HepG2 (cell line): ENCODE results near the gene NCOA1. TPM values are rescaled to one million over a fixed set of nuclear protein-coding genes. Genes with fewer than 3 reads are reported as not detected.

Experiments
- ATAC-seq: fragments of 200-7000 bp; cut with Tn5 transposase; 3 replicates; pipeline ENCODE4 v1.9.1; 2020; ENCODE audit warnings: mild to moderate bottlenecking, moderate library complexity
- BruUV-seq: library from RNA; stranded (reverse); fragments of 400-500 nt; replicated peaks from 2 replicates; lab custom pipeline; 2021; lab: Mats Ljungman, UMichigan
- CTCF ChIA-PET: fragments of 300-600 bp; formaldehyde crosslinking; extraction: SDS; loops from one replicate; lab custom pipeline; 2021; ENCODE audit warnings: low total read pairs, inconsistent platforms, low intra/inter-chr PET ratio; lab: Yijun Ruan, JAX
- POLR2A ChIA-PET: fragments of 350-600 bp; sonication (Branson Sonifier 250); formaldehyde crosslinking; loops from one replicate; lab custom pipeline; 2020; ENCODE audit warnings: antibody characterized with exemption, inconsistent platforms; lab: Yijun Ruan, JAX
- DNase-seq: peaks from one replicate; pipeline ENCODE4 v3.0.0-alpha.2; 2015; ENCODE audit warnings: low spot score
- FAIRE-seq: peaks from 3 replicates; lab custom pipeline; 2011; peaks lifted over from hg19 to GRCh38; lab: Jason Lieb, UNC
- H2AFZ ChIP-seq: one replicate; pipeline ENCODE4 v1.6.1; 2011; ENCODE audit warnings: low read length, inconsistent platforms
- H3K27ac ChIP-seq: fragments of 300-600 bp; 3 replicates; pipeline ENCODE4 v1.8.0; 2011; ENCODE audit warnings: mixed run types, mild to moderate bottlenecking, mixed read lengths, low read length, inconsistent platforms; ENCODE audit not compliant: insufficient read depth; ENCODE audit errors: extremely low read length
- H3K27me3 ChIP-seq, 2 experiments: fragments of 200-600 bp in 1 of 2; 2 replicates in 1 of 2; 3 replicates in 1 of 2; pipeline versions ENCODE4 v1.6.0 to v1.8.0; 2011; ENCODE audit warnings: low read length in 2 of 2, mild to moderate bottlenecking in 2 of 2, moderate library complexity in 2 of 2, inconsistent platforms in 1 of 2; ENCODE audit not compliant: insufficient read depth in 2 of 2, control insufficient read depth in 1 of 2
- H3K36me3 ChIP-seq, 2 experiments: fragments of 200-600 bp in 1 of 2; replicated peaks in 1 of 2; 2 replicates in 1 of 2; 3 replicates in 1 of 2; pipeline versions ENCODE4 v1.5.1 to v1.8.0; 2011; ENCODE audit warnings: low read length in 2 of 2, inconsistent platforms in 1 of 2; ENCODE audit not compliant: insufficient read depth in 2 of 2, control insufficient read depth in 1 of 2
- H3K4me1 ChIP-seq: 2 replicates; pipeline ENCODE4 v1.5.1; 2012; ENCODE audit warnings: low read length, inconsistent platforms; ENCODE audit not compliant: insufficient read depth
- H3K4me2 ChIP-seq: 2 replicates; pipeline ENCODE4 v1.6.0; 2011; ENCODE audit warnings: low read depth, low read length, inconsistent platforms
- H3K4me3 ChIP-seq, 3 experiments: fragments of 200-600 bp in 1 of 3; sonication (generic), shearing (Covaris generic) in 1 of 3; replicated peaks in 1 of 3; 2 replicates each; pipeline ENCODE4 v1.5.1; 2011 to 2016; ENCODE audit warnings: low read length in 3 of 3, inconsistent platforms in 2 of 3, low read depth in 2 of 3, mild to moderate bottlenecking in 2 of 3, control low read depth in 1 of 3, mixed read lengths in 1 of 3; ENCODE audit not compliant: insufficient read depth in 1 of 3
- H3K79me2 ChIP-seq: one replicate; pipeline ENCODE4 v1.6.1; 2011; ENCODE audit warnings: low read length, inconsistent platforms; ENCODE audit not compliant: insufficient read depth
- H3K9ac ChIP-seq: 2 replicates; pipeline ENCODE4 v1.6.0; 2011; ENCODE audit warnings: mild to moderate bottlenecking, low read depth, low read length, inconsistent platforms; ENCODE audit not compliant: insufficient read depth
- H3K9me3 ChIP-seq: 2 replicates; pipeline ENCODE4 v1.5.1; 2012; ENCODE audit warnings: mild to moderate bottlenecking, low read length
- H4K20me1 ChIP-seq: 2 replicates; pipeline ENCODE4 v1.6.0; 2011; ENCODE audit warnings: inconsistent platforms, mild to moderate bottlenecking, low read length, moderate library complexity; ENCODE audit not compliant: insufficient read depth
- CREBL2 ChIP-seq: sonication (generic); formaldehyde crosslinking; IDR thresholded peaks from 2 replicates; pipeline ENCODE4 v1.8.1; 2023; ENCODE audit warnings: missing genetic modification reagents, mild to moderate bottlenecking, borderline replicate concordance
- HES4 ChIP-seq: sonication (generic); formaldehyde crosslinking; IDR thresholded peaks from 2 replicates; pipeline ENCODE4 v1.9.0; 2021; ENCODE audit warnings: mild to moderate bottlenecking, missing genetic modification reagents, borderline replicate concordance
- JUN ChIP-seq: sonication (generic); formaldehyde crosslinking; IDR thresholded peaks from 2 replicates; pipeline ENCODE4 v1.4.0; 2020; ENCODE audit warnings: mild to moderate bottlenecking, missing genetic modification reagents
- KAT8 ChIP-seq: IDR thresholded peaks from 2 replicates; pipeline ENCODE4 v1.6.1; 2016; ENCODE audit warnings: missing genetic modification reagents, missing compliant biosample characterization
- ZBTB20 ChIP-seq: sonication (generic); formaldehyde crosslinking; IDR thresholded peaks from 2 replicates; pipeline ENCODE4 v1.8.1; 2023; ENCODE audit warnings: missing genetic modification reagents, low read depth, mild to moderate bottlenecking, borderline replicate concordance
- ZNF280B ChIP-seq: sonication (generic); formaldehyde crosslinking; IDR thresholded peaks from 2 replicates; pipeline ENCODE4 v1.5.0; 2020; ENCODE audit warnings: missing genetic modification reagents, mild to moderate bottlenecking, borderline replicate concordance
- ZNF546 ChIP-seq: sonication (generic); formaldehyde crosslinking; conservative IDR thresholded peaks from 2 replicates; pipeline ENCODE4 v1.8.1; 2023; ENCODE audit warnings: mild to moderate bottlenecking, missing genetic modification reagents
- ZNF556 ChIP-seq: sonication (generic); formaldehyde crosslinking; IDR thresholded peaks from 2 replicates; pipeline ENCODE4 v1.4.0; 2020; ENCODE audit warnings: mild to moderate bottlenecking, missing genetic modification reagents, borderline replicate concordance
- ZZZ3 ChIP-seq: sonication (generic); formaldehyde crosslinking; IDR thresholded peaks from 2 replicates; pipeline ENCODE4 v1.4.0; 2020; ENCODE audit warnings: missing genetic modification reagents, mild to moderate bottlenecking, borderline replicate concordance
- WGBS: methylation state at CpG from one replicate; pipeline ENCODE4 v1.1.6; 2017; ENCODE audit warnings: low lambda C conversion rate; 5-methylcytosine and 5-hydroxymethylcytosine counted together
- in situ Hi-C: cut with HindIII; loops from 2 replicates; pipeline ENCODE4 v1.10.0; 2017; ENCODE audit warnings: low pct_unique_long_range_greater_than_20kb; ENCODE audit not compliant: extremely low pct_ligation_motif_present
- intact Hi-C: fragments of 100-400 bp; cut with micrococcal nuclease; formaldehyde crosslinking; loops from one replicate; pipeline ENCODE4 v1.10.0; 2022; ENCODE audit not compliant: unreplicated experiment
- polyA plus RNA-seq, 8 experiments: library from polyadenylated mRNA; depleted of rRNA in 3 of 8; stranded (reverse) in 7 of 8; unstranded in 1 of 8; fragments of >200 nt; fragmentation: Illumina TruSeq in 4 of 8; extraction: Trizol in 4 of 8; gene quantifications; 2 replicates each; pipeline versions ENCODE4 v1.2.1 to v1.2.3, GENCODE V29; 2011 to 2016; ENCODE audit warnings: low read depth in 4 of 8, missing spikeins in 1 of 8, mixed read lengths in 1 of 8; ENCODE audit not compliant: insufficient read depth in 1 of 8
- total RNA-seq, 5 experiments: library from RNA; depleted of rRNA; stranded (reverse); fragments of >200 nt; fragmentation: Illumina TruSeq; extraction: Trizol; gene quantifications; 2 replicates each; pipeline ENCODE4 v1.2.3, GENCODE V29; 2016; ENCODE audit warnings: low read depth in 1 of 5

NCOA1 gene
- total and polyA plus RNA-seq, 2 of the 13 experiments (the other 11 are each of a cell fraction or from before 2014, with no cell fraction given) = 10.0 to 10.4 TPM

- no peak for TF ChIP-seq ZNF280B (CRISPR knock-in tag)
- no peak for TF ChIP-seq JUN
Observed at GRCh38 chr2:24511198-24511597, 20.1 kb downstream of the NCOA1 start (continued).

- H3K9ac ChIP-seq = no peak overlapping the region
- no peaks in the 10 kb centered on the region for H3K36me3 ChIP-seq
- intact Hi-C loops (no loop called here), in situ Hi-C loops (no loop called here)
- H2AFZ ChIP-seq = no peak overlapping the region
- FAIRE-seq (no peak), ATAC-seq (no peak), DNase-seq (no peak)
- no peak for TF ChIP-seq ZZZ3 (CRISPR knock-in tag)
- TF ChIP-seq ZNF556 = no peak
- TF ChIP-seq ZBTB20 (CRISPR knock-in tag) = no peak
- TF ChIP-seq HES4 (CRISPR knock-in tag) = no peak
- TF ChIP-seq ZNF546 (CRISPR knock-in tag) = no peak
- no peak for TF ChIP-seq CREBL2 (CRISPR knock-in tag)
- no peak for TF ChIP-seq KAT8 (CRISPR knock-in tag)
- H3K79me2 ChIP-seq = no peaks in the 10 kb centered on the region
- H3K4me1 ChIP-seq = no peaks in the 10 kb centered on the region
- H3K27ac ChIP-seq = no peak overlapping the region
- H4K20me1 ChIP-seq = no peaks in the 10 kb centered on the region; the same call in 1 of the 2 replicates
- no peaks in the 10 kb centered on the region for H3K27me3 ChIP-seq
- CTCF ChIA-PET = no interaction called here
- POLR2A ChIA-PET = no interaction called here
- WGBS = 69% methylated on average over 3 of the region's 3 CpGs
- H3K9me3 ChIP-seq = no peaks in the 10 kb centered on the region
- no peak overlapping the region for H3K4me2 ChIP-seq
- H3K4me3 ChIP-seq = no peak overlapping the region
- BruUV-seq = no TSS peak
Observed at GRCh38 chr2:24511894-24512293, 20.8 kb downstream of the NCOA1 start.
